ENCODE data around the gene DHODH. TPM values are rescaled to one million over a fixed set of nuclear protein-coding genes. Genes with fewer than 3 reads are reported as not detected.

DHODH gene
- total RNA-seq, 1 donor from 2014 or later: 7.7 TPM

- H3K27me3 ChIP-seq: no peaks in the 10 kb centered on the region
- intact Hi-C loops (cut with DNase I): no loop called here
- TF ChIP-seq CTCF (IDR thresholded peaks at IDR 0.05): no peak
- no peak overlapping the region for H3K4me3 ChIP-seq
- H3K36me3 ChIP-seq: peaks cover 26% of the 10 kb centered on the region
- DNase-seq: no peak
- no peaks in the 10 kb centered on the region for H3K9me3 ChIP-seq
- no peak for ATAC-seq
- H3K27ac ChIP-seq: no peak overlapping the region
- H3K4me1 ChIP-seq: no peaks in the 10 kb centered on the region
Observed at GRCh38 chr16:72025404-72026114, 17.0 kb downstream of the DHODH start.

GRCh38 chr16:72027669-72028378 is 19.3 kb downstream of the DHODH start:
- ATAC-seq (no peak), DNase-seq (no peak)
- no peak overlapping the region for H3K27ac ChIP-seq
- H3K4me3 ChIP-seq: no peak overlapping the region
- H3K27me3 ChIP-seq: no peaks in the 10 kb centered on the region
- peaks cover 16% of the 10 kb centered on the region for H3K36me3 ChIP-seq
- H3K4me1 ChIP-seq: no peaks in the 10 kb centered on the region
- intact Hi-C loops (cut with DNase I): no loop called here
- H3K9me3 ChIP-seq: no peaks in the 10 kb centered on the region
- no peak for TF ChIP-seq CTCF (IDR thresholded peaks at IDR 0.05)

GRCh38 chr16:72029567-72030271 is 21.2 kb downstream of the DHODH start:
- H3K4me3 ChIP-seq: no peak overlapping the region
- intact Hi-C loops (cut with DNase I): no loop called here
- H3K36me3 ChIP-seq: peaks cover 7% of the 10 kb centered on the region
- no peaks in the 10 kb centered on the region for H3K27me3 ChIP-seq
- no peak for TF ChIP-seq CTCF (IDR thresholded peaks at IDR 0.05)
- no peaks in the 10 kb centered on the region for H3K4me1 ChIP-seq
- H3K9me3 ChIP-seq: no peaks in the 10 kb centered on the region
- no peak for ATAC-seq
- no peak overlapping the region for H3K27ac ChIP-seq
- DNase-seq: no peak

GRCh38 chr16:72033437-72033836 is 24.9 kb downstream of the DHODH start:
- Histone ChIP-seq H3K27me3 (no peaks in the 10 kb centered on the region), H3K4me3 (no peak overlapping the region), H3K27ac (no peak overlapping the region), H3K36me3 (no peaks in the 10 kb centered on the region), H3K9me3 (no peaks in the 10 kb centered on the region), H3K4me1 (no peaks in the 10 kb centered on the region)
- ATAC-seq (no peak), DNase-seq (no peak)
- TF ChIP-seq CTCF (IDR thresholded peaks at IDR 0.05): no peak
- intact Hi-C loops (cut with DNase I): no loop called here

- Histone ChIP-seq H3K4me1 (no peaks in the 10 kb centered on the region), H3K4me3 (no peak overlapping the region), H3K36me3 (no peaks in the 10 kb centered on the region), H3K9me3 (no peaks in the 10 kb centered on the region), H3K27me3 (no peaks in the 10 kb centered on the region), H3K27ac (no peak overlapping the region)
- ATAC-seq (no peak), DNase-seq (no peak)
- no peak for TF ChIP-seq CTCF (IDR thresholded peaks at IDR 0.05)
- intact Hi-C loops (cut with DNase I): no loop called here
Observed at GRCh38 chr16:72036098-72036497, 27.6 kb downstream of the DHODH start.
